GM23248 (cell line): ENCODE results near the gene MGAT5. TPM values are rescaled to one million over a fixed set of nuclear protein-coding genes. Genes with fewer than 3 reads are reported as not detected.

Experiments
- DNase-seq: peaks from one replicate; pipeline ENCODE4 v3.0.0-alpha.2; 2015
- H2AFZ ChIP-seq: fragments of 200-600 bp; sonication (generic); 2 replicates; pipeline ENCODE4 v1.6.1; 2016; ENCODE audit warnings: antibody characterized with exemption
- H3F3A ChIP-seq: fragments of 200-600 bp; sonication (generic); 2 replicates; pipeline ENCODE4 v1.6.1; 2016; ENCODE audit warnings: mild to moderate bottlenecking, antibody characterized with exemption, mixed run types; ENCODE audit not compliant: insufficient read depth
- H3K27ac ChIP-seq: fragments of 200-600 bp; sonication (generic); 2 replicates; pipeline ENCODE4 v1.5.1; 2016; ENCODE audit warnings: mild to moderate bottlenecking
- H3K27me3 ChIP-seq: fragments of 200-600 bp; sonication (generic); replicated peaks from 2 replicates; pipeline ENCODE4 v1.6.1; 2016; ENCODE audit warnings: mild to moderate bottlenecking; ENCODE audit not compliant: insufficient read depth
- H3K36me3 ChIP-seq: fragments of 200-600 bp; sonication (generic); 2 replicates; pipeline ENCODE4 v1.6.1; 2016; ENCODE audit warnings: low read depth, mild to moderate bottlenecking
- H3K4me1 ChIP-seq: fragments of 200-600 bp; sonication (generic); 2 replicates; pipeline ENCODE4 v1.6.1; 2016; ENCODE audit warnings: mild to moderate bottlenecking; ENCODE audit not compliant: insufficient read depth
- H3K4me2 ChIP-seq: fragments of 200-600 bp; sonication (generic); one replicate; pipeline ENCODE4 v1.6.1; 2016; ENCODE audit warnings: mild to moderate bottlenecking; ENCODE audit not compliant: unreplicated experiment
- H3K4me3 ChIP-seq: fragments of 200-600 bp; sonication (generic); 2 replicates; pipeline ENCODE4 v1.5.1; 2016; ENCODE audit warnings: mild to moderate bottlenecking
- H3K79me2 ChIP-seq: fragments of 200-600 bp; sonication (generic); 2 replicates; pipeline ENCODE4 v1.6.1; 2016; ENCODE audit warnings: mild to moderate bottlenecking; ENCODE audit not compliant: insufficient read depth
- H3K9ac ChIP-seq: fragments of 200-600 bp; sonication (generic); 2 replicates; pipeline ENCODE4 v1.6.1; 2016; ENCODE audit warnings: mild to moderate bottlenecking
- H3K9me2 ChIP-seq: fragments of 200-600 bp; sonication (generic); 2 replicates; pipeline ENCODE4 v1.6.1; 2016; ENCODE audit warnings: mixed run types, mild to moderate bottlenecking, moderate library complexity; ENCODE audit not compliant: insufficient read depth
- H3K9me3 ChIP-seq: fragments of 200-600 bp; sonication (generic); one replicate; pipeline ENCODE4 v1.6.1; 2017; ENCODE audit warnings: low read depth
- H4K20me1 ChIP-seq: fragments of 200-600 bp; sonication (generic); 2 replicates; pipeline ENCODE4 v1.6.0; 2016; ENCODE audit not compliant: insufficient read depth
- EZH2 ChIP-seq: fragments of 200-600 bp; sonication (generic); IDR thresholded peaks from 2 replicates; pipeline ENCODE4 v1.6.1; 2018; ENCODE audit warnings: antibody characterized with exemption, mild to moderate bottlenecking; ENCODE audit not compliant: insufficient read depth, poor library complexity, severe bottlenecking
- EZH2phosphoT487 ChIP-seq: fragments of 200-600 bp; sonication (generic); IDR thresholded peaks from 2 replicates; pipeline ENCODE4 v1.6.1; 2018; ENCODE audit warnings: antibody characterized with exemption, moderate library complexity, mild to moderate bottlenecking, low read depth; ENCODE audit not compliant: insufficient read depth
- WGBS, 2 experiments: methylation state at CpG; one replicate each; pipeline ENCODE4 v1.1.6; 2015 to 2017; ENCODE audit warnings: low lambda C conversion rate in 2 of 2, low coverage in 1 of 2; ENCODE audit errors: missing lambda C conversion rate in 2 of 2; 5-methylcytosine and 5-hydroxymethylcytosine counted together
- in situ Hi-C: fragments of 300-500 bp; cut with MboI; formaldehyde crosslinking; loops from 2 replicates; pipeline ENCODE4 v1.15.0; 2020
- polyA plus RNA-seq: library from polyadenylated mRNA; unstranded; fragments of >200 nt; fragmentation: Nextera tagmentation; extraction: Ambion mirVana; gene quantifications from 2 replicates; pipeline ENCODE4 v1.2.1, GENCODE V29; 2016
- total RNA-seq: library from RNA; depleted of rRNA; stranded (reverse); fragments of >200 nt; shearing (Covaris generic); gene quantifications from 2 replicates; pipeline ENCODE4 v1.2.3, GENCODE V29; 2014

Gene MGAT5
- total and polyA plus RNA-seq, 2 experiments from 2014 or later = 1.8 to 15.9 TPM

GRCh38 chr2:134337631-134338030 lies 83.8 kb downstream of the MGAT5 start:
- H3K9me2 ChIP-seq = no peaks in the 10 kb centered on the region
- no peak overlapping the region for H2AFZ ChIP-seq
- no peaks in the 10 kb centered on the region for H3F3A ChIP-seq
- H3K36me3 ChIP-seq = no peaks in the 10 kb centered on the region
- no peak for DNase-seq
- no peaks in the 10 kb centered on the region for H3K9me3 ChIP-seq
- H3K27me3 ChIP-seq = no peaks in the 10 kb centered on the region
- no peak overlapping the region for H3K4me3 ChIP-seq
- in situ Hi-C loops = no loop called here
- WGBS, 2 experiments = 3 to 28% methylated on average over 1 of the region's 1 CpG
- H3K79me2 ChIP-seq = no peaks in the 10 kb centered on the region
- H3K4me1 ChIP-seq = no peaks in the 10 kb centered on the region
- no peak overlapping the region for H3K9ac ChIP-seq
- TF ChIP-seq EZH2phosphoT487 (no peak), EZH2 (no peak)
- no peak overlapping the region for H3K27ac ChIP-seq
- H4K20me1 ChIP-seq = no peaks in the 10 kb centered on the region
- H3K4me2 ChIP-seq = no peak overlapping the region

GRCh38 chr2:134338208-134338607 lies 84.3 kb downstream of the MGAT5 start:
- Histone ChIP-seq H4K20me1 (no peaks in the 10 kb centered on the region), H3K4me1 (no peaks in the 10 kb centered on the region), H3K4me3 (no peak overlapping the region), H3K9me2 (no peaks in the 10 kb centered on the region), H3F3A (no peaks in the 10 kb centered on the region), H3K79me2 (no peaks in the 10 kb centered on the region), H3K27me3 (no peaks in the 10 kb centered on the region), H2AFZ (no peak overlapping the region), H3K4me2 (no peak overlapping the region), H3K27ac (no peak overlapping the region), H3K9me3 (no peaks in the 10 kb centered on the region), H3K9ac (no peak overlapping the region), H3K36me3 (no peaks in the 10 kb centered on the region)
- TF ChIP-seq EZH2 (no peak), EZH2phosphoT487 (no peak)
- in situ Hi-C loops = no loop called here
- 94 to 96% methylated on average over 8 of the region's 8 CpGs for WGBS, 2 experiments
- no peak for DNase-seq

GRCh38 chr2:134341476-134341875 lies 87.6 kb downstream of the MGAT5 start:
- Histone ChIP-seq H3K9me2 (no peaks in the 10 kb centered on the region), H2AFZ (no peak overlapping the region), H3K79me2 (no peaks in the 10 kb centered on the region), H3K4me2 (no peak overlapping the region), H3K36me3 (no peaks in the 10 kb centered on the region), H3K9ac (no peak overlapping the region), H3K4me3 (no peak overlapping the region), H4K20me1 (no peaks in the 10 kb centered on the region), H3K27ac (no peak overlapping the region), H3F3A (no peaks in the 10 kb centered on the region), H3K27me3 (no peaks in the 10 kb centered on the region), H3K4me1 (no peaks in the 10 kb centered on the region), H3K9me3 (no peaks in the 10 kb centered on the region)
- TF ChIP-seq EZH2 = no peak
- no peak for TF ChIP-seq EZH2phosphoT487
- DNase-seq = no peak
- in situ Hi-C loops = no loop called here
- 90 to 97% methylated on average over 3 of the region's 3 CpGs for WGBS, 2 experiments

GRCh38 chr2:134344954-134345697 lies 91.3 kb downstream of the MGAT5 start:
- no peak overlapping the region for H3K27ac ChIP-seq
- H3K79me2 ChIP-seq = no peaks in the 10 kb centered on the region
- H3K9ac ChIP-seq = no peak overlapping the region
- in situ Hi-C loops = no loop called here
- no peaks in the 10 kb centered on the region for H3K36me3 ChIP-seq
- H4K20me1 ChIP-seq = no peaks in the 10 kb centered on the region
- H3K27me3 ChIP-seq = no peaks in the 10 kb centered on the region
- TF ChIP-seq EZH2phosphoT487 (no peak), EZH2 (no peak)
- 95 to 98% methylated on average over 9 of the region's 9 CpGs for WGBS, 2 experiments
- no peaks in the 10 kb centered on the region for H3K9me2 ChIP-seq
- H3K4me2 ChIP-seq = no peak overlapping the region
- H2AFZ ChIP-seq = no peak overlapping the region
- H3K4me3 ChIP-seq = no peak overlapping the region
- no peaks in the 10 kb centered on the region for H3K9me3 ChIP-seq
- no peak for DNase-seq
- H3K4me1 ChIP-seq = peaks cover 12% of the 10 kb centered on the region
- peaks cover 7% of the 10 kb centered on the region; the same call in 1 of the 2 replicates for H3F3A ChIP-seq
